Measurements from ENCODE around the gene DIP2C.
"Not testable (repeated sequence)": the region's sequence is repeated elsewhere in the genome, so short reads cannot be mapped to it uniquely, and the experiment has no call there.

The DIP2C gene

DNA sequence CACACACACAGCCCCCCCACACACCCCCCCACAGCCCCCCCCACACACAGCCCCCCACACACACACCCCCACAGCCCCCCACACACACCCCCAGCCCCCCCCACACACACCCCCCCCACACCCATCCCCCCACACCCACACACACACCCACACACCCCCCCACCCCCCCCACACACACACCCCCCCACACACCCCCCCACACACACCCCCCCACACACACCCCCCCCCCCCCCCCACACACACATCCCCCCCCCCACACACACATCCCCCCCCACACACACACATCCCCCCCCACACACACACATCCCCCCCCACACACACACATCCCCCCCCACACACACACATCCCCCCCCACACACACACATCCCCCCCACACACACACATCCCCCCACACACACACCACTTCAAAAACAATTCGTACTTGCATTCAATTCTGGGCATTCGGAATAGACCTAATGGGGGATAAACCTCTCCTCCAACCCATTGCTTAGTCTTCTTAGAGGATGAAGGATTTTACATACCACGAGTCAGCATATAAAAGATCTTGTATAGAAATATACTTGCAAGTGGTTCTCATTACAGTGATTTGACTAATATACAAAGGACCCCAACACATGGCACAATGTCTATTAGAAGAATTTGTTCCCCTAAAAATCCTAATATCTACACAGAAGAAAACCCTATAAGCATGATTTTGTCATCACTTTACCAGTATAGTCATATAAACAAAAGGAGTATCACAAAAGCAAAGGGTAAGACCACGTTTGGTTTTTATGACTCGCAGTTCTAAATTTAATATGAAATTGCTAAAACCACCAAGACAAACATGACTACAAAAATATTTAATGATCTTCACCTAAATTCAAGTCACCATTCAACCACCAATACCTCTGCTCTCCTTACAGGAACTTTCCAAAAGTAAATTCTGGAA, 80.9 kb downstream of the DIP2C start:
- DNase-seq: no peak

DNA sequence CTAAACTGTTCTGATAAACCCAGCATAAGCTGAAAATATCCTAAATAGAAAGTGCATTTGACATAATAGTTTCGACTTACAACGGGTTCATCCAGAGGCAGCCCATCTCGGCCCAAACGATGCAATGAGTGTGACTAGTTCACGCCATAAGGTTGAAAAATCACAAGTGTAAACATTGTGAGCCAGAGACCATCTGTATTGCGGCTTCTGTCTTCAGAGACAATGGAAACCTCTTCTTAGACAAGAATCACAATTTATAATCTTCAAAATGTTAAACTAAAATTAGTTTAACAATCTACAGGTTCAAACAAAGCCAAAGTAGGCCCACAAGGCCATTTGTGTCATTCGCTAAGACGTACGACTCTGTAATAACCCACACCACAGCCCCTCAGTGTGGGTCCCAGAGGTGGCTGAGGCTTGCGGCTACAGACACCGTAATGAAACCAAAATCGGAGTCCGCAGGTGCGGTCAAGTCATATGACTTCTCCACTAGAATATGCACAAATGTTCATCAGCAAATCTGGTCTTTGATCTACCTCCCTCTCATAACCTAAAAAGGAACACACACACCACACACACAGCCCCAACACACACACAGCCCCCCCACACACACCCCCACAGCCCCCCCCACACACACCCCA, 81.8 kb downstream of the DIP2C start:
- no peak for DNase-seq

DNA sequence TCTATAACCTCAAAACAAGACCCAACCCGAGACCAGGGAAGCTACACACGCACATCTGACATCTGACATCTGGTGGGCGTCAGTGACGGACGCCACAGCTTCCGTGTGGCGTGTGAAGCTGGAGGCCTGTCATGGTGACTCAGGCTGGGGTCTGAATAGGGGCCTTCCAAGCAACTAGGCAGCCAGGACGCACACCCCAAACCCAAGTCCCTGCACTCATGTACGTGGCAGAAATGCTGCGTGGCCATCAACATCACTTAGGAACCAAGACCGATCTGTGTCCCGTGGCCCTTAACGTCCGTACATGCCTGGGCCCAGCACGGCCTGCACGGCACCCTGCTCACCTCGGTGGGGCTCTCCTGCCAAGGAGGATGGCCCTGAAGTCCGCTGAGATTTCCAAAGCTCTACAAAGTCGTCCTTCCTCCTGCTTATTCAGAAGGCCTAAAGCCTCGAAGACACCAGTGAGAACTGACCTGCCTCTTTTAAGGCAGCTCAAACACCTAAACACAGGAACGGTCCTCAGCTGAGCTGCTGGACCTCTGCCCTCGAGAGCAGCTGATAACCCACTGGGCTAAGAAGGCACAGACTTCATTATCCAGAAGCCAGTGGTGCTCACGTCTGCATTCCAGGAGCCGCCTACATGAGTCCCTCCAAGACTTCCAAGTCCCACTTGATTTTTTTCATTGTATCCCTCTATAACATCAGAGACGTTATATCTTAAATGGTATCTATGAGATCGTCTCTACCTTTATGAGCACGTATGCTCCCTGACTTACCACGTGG, 82.5 kb downstream of the DIP2C start:
- no peak for DNase-seq

DNA sequence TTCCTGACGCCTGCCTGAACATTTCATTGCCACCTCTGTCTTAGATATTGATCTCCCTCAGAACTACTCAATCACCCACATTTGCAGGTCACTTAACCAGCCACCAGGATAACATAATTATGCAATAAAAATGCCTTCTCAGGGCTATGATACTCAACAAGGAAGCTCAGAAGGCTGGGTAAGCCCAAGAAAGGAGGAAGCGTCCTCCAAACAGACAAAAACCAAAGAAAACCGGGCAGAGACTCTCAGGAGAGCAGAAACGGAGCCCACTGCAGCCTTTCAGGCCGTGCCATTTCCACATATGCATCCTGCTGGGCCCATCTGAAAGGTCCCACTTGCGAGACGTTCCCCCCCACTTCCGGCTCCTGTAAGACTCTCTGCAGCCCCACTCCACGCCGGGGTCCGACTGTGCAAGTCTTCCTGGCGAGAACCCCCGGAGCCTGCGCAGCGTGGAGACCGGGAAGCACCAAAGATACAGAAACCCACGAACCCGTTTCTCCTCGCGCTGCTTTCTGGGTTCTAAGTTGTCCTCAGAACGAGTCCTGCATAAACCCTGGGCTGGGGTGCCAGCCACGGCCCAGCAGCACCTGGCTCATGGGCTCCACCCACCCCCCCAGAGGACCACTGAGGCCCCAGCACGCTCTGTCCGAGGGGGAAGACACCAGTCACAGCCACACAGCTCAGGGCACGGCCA, 83.7 kb downstream of the DIP2C start:
- no peak for DNase-seq

DNA sequence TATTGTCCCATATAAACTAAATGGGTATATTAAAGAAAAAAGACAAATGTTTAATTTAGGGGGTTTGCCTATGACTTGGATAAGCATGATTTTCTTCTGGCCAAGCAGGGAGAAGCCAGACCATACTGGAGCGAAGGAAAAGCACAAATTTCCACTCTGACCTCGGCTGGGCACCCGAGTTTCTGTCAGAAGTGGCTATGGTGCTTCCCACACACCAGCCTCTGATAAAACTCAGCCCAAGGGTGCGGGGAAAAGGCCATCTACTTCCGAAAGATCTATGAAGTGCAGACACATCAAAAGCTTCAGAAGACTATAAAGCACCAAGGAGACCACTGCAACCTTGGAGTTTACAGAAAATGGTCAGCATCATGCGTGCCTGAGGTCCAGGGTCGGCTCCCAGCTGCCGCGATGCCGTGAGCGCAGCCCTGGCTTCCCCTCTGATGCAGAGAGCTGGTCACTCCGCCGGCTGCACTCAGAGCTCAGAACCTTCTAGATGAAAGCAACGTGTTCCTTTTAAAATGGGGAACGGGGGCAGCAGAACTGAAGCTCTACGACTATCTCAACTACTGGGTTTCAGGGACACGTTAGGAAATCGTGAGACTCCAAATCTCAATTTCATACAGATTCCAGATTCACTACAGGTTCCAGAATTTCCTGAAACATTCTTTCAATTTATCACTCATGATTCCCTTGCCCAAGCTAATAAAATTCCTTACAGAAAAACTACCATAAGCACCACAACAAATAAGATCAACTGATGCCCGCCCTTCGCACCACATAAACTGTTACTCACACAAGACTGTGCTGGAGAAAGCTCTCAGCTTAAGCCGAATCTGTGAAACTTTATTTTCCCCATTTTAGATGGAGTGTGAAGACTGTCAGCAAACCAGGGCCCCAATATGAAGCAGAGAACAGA, 84.5 kb downstream of the DIP2C start:
- DNase-seq: no peak

DNA sequence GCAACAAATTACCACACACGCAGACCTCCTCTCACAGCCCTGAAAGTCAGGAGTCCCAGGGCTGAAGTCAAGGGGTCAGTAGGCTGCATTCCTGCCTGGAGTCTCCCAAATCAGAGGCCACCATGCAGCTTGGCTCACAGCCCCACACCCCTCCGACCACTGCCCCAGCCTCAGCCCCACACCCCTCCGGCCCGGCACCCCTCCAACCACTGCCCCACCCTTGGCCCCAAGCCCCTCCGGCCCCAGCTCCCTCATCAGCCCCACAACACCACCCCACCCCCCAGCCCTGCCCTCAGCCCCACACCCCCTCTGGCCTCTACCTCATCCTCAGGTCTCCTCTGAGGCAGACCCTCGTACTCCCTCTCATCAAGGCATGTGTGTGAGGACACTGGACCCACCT, 85.7 kb downstream of the DIP2C start:
- DNase-seq: no peak

DNA sequence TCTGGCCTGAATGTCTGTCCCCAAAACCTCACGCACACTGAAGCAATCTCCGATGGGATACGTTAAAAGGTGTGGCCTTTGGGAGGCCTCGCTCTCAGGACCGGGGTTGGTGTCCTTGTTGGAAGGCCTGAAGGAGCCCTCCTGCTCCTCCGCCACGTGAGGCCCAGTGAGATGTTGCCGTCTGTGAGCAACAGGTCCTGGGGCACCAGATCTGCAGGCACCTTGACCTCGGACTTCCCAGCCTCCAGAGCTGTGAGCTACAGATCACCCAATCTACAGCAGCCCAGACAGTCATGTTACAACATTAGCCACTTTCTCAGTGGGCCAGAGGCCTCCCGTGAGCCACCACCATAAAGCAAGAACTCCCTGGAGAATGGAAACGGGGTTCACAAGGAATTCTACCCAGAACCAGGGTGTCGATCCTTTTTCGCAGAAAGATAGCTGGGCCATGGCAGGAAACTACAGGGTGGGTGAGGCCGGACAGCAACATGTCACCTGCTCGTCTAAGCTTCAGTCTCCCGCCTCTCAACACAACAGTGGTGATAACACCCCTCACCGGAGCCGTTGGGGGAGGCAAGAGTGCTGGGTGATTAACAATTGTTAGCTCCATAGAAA, 87.0 kb downstream of the DIP2C start:
- no peak for DNase-seq

DNA sequence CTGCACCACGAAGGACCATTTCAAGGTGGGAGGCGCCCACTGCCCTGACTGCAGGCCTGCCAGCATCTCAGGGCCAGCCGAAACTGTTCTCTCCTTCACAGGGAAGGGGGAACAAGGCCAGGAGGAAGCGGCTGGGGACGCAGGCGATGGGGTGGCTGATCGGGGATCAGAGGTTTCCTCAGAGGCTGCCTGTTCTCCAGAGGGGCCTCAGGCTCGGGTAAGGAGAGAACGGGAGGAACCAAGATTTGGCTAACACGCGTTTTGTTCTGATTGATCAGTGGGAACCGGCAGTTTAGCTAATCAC, 87.9 kb downstream of the DIP2C start:
- DNase-seq: no peak

DNA sequence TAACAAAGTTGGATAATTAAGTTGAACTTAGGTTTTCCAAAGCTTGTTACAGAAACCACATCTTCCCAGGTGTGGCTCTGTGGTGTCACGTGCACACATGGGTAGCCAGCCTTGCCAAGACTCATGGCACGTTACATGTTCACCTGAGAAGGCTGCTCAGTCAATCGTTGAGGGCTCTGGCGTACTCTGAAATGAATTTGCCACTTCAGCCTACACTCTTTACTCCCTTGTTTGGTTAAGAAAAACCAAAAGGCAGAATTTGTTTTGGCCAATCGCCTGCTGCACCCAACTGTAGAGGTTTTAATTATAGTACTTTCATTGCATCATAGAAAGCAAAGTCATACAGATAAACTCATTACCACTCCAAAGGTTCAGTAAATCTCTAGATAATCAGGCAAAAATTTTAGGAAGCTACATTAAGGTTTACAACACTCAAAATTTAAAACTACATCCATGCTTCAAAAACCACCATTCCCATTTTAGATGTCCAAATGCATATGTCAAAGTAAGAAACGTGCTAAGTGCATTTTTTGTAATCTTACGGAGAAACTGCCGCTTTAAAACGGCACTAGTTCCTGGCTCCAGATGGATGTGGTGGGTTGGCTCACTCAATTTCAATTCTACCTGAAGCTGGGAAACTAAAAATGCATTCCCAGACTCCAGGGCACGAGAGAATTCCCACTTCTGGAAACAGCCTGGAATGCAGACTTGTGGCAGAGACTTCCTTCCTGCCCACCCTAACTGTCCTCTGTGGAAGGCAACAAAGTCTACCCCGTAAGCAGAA, 88.4 kb downstream of the DIP2C start:
- no peak for DNase-seq

DNA sequence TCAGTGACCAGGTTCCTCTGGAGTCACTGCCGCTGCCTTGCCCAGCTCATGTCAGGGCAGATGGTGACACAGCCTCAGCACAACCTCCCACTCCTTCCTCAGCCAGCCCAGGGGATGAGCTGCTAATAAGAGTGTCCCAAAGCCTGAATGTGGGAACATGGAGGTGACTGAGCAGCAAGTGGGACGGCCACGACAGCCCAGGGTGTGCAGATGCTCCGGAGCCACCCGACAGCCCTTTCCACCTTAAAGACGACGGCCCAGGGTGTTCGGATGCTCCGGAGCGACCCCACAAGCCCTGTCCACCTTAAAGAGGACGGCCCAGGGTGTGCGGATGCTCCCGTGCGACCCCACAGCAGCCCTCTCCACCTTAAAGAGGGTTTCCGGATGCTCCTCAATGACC, 89.2 kb downstream of the DIP2C start:
- DNase-seq: no peak

DNA sequence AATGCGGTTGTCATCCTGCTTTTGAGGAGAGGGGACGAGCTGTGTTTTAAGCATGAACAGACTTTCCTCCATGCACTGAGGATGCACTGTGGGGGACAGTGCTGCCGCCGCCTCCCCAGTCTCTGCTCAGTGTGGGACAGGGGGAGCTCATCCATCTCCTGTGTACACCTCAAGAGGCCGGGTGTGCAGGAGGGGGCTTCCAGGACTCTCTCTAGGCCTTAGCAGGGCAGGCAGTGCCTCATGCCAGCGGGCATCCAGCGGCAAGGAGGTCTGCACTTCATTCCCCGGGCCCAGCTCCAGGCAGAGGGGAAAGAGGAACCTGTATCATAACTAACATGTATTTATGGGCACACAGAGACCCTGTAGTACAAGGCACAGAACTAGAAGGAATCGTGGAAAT, 89.7 kb downstream of the DIP2C start:
- DNase-seq: no peak

DNA sequence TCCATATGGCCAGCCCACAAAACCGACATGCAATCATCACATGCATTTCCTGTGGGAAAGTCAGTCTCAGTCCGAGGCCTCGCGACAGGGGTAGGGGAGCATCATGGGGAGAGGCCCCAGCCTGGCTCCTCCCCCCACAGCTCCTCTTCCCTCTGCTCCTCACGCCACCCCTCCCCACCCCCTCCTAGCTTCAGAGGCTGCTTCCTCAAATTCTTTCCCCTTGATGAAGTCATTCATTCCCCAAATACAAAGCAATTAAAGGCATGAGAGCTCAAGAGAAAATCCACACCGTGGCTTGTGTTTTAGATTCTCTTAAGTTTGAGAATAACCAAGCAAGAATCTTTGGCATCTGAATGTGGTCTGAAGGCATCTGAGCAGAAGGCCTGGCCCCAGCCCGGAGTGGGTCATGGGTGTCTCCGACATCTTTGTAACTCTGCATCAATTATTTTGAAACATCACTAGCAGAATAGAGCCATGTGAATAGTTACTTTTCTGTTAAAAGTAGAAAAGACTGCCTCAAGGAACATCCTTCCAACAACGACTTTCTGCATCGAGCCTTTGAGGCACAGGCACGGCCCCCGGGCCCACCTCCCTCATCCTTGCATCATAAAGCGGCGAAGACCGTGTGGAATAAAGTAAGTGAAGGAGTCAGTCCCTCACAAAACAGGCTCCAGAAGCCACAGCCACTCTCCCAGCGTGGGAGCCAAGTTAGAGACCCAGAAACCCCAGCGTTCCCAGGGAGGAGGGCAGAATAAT, 90.9 kb downstream of the DIP2C start:
- no peak for DNase-seq

DNA sequence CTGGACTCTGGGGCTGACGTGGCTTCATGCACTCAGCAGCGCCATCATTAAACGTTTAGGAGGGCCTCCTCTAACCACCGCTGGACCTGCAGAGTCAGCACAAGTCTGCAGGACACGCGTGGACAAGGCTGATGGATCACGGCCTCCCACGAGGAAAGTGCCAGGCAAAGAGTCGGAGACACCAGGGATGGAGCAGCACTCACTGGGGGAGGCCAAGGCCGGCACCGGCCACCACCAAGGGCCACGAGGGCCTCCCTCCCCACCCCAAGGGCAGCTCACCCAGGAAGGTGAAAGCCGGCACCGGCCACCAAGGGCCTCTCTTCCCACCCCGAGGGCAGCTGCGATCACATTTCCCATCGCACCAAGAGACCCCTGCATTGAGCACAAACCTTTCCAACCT, 91.5 kb downstream of the DIP2C start:
- no peak for DNase-seq

DNA sequence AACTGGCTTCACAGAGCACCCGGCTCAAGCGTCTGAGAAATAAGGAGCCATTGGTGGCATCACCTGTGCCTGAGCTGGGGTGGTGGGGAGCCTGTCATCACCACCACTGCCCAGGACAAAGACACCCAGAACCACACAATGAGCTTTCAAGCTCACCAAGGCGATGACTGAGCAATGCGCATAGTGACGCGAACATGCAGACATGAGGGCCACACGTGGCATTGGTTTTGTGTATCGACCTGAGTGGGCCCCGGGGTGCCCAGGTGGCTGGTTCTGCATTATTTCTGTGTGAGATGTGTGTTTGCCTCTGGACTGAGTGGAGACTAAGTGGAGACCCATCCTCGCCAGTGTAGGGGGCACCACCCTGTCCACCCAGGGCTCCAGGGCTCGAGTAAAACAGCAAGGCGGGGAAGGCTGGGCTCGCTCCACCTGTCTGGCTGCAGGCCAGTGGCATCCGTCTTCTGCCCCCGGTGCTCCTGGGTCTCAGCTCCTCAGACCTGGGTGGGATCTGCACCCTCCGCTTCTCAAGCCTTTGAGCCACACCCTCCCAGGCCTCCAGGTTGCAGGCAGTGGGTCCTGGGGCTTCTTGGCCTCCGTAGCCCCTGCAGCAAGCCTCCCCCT, 92.6 kb downstream of the DIP2C start:
- DNase-seq: no peak

DNA sequence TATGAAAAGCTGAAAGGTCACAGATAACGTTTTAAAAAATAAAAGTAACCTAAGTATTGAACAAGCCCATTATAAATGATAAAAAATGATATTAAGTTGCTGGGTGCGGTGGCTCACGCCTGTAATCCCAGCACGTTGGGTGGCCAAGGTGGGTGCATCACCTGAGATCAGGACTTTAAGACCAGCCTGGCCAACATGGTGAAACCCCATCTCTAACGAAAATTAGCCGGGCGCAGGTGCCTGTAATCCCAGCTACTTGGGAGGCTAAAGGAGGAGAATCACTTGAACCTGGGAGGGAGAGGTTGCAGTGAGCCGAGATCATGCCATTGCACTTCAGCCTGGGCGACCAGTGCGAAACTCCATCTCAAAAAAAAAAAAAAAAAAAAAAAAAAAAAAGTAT, 93.3 kb downstream of the DIP2C start:
- not testable (repeated sequence) for DNase-seq

DNA sequence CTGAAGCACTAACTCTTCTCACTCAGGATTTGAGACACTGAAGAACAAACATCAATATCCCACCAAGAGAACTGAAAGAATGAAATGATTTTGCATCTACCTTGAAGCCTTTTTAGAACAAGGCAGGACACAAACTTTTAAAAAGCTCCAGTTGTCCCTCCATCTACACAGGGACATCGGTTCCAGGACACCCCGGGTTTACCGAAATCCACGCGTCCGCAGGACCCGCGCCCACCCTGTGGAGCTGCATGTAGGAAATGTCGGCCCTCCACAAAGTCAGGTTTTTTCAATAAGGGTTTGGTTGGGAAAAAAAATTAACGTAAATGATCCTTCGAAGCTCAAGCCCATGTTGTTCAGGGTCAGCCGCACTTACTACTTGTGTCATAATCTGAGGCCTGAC, 94.0 kb downstream of the DIP2C start:
- no peak for DNase-seq

DNA sequence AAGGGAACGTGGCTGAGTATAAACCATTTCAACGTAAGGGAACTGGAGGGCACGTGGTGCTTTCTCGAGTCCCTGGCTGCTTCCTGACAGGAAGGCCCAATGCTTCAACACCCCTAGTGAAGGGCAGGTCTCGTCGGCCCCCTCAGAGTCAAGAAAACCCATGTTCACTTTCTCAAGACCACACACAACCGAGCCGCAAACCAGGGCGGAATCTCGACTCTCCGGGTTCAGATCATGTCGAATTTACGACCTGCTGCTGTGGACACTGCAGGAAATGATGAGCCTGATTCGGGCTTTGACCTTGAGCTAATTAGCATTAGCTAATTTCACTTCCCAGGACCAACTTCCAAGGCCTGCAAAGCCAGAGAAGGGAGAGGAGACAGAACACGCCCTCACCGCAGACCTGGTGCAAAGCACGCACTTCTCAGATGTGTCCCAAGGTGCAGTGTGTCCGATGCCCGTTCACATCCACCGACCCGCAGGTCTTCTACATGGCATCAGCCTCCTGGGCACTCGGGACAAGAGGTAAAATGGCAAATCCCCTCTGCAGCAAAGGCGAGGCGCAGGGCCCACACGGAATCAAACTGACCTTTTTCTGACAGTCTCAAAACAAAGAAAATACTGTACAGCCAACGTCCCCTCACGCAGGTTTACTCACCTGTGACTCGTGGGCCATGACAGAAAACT, 94.7 kb downstream of the DIP2C start:
- DNase-seq: no peak

DNA sequence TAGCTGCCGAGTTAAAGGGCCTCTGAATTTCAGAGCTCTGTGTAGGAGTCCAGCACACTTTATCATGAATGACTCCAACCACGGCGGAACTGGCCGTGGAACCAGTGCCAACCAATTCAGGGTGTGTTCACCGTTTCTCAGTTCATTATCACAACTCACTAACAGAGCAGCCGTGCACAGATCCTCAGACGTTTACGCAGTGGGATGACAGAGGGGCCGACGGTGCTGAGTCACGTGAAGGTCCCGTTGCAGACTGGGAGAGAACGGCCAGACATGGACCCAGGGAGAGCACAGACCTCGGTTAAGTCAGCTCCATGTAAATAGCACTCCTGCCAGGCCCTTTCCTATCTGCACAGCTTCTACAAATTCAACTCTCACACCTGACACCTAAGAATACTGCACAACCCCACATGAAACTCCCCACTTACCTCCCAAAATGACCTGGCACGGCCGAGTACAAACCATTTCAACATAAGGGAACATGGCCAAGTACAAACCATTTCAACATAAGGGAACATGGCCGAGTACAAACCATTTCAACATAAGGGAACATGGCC, 95.5 kb downstream of the DIP2C start:
- DNase-seq: no peak

DNA sequence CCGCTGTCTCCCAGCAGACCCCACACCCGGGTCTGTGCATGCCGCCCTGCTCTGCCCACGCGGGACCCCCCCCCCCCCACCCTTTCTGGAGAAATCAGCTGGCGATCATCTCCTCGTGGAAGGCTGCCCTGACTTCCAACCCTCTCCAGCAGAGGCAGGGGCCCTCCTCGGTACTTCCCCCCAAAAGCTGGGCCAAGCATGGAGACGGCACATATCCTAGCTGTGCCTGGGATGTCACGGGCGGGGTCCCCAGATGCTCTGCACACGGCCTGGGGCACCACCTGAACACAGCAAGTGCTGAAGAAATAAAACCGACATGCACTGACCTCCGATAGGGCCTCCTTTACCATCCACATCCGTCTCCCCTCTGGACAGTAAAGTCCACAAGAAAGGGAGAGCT, 96.0 kb downstream of the DIP2C start:
- DNase-seq: no peak

Data from NCI-H446 treated with DMSO at 0.1 percent for 48 hours (cell line).